H1 (cell line): Measurements from ENCODE around the gene PPP1R14B. TPM values are rescaled to one million over a fixed set of nuclear protein-coding genes. Genes with fewer than 3 reads are reported as not detected.

Experiments
- BCL11A ChIP-seq, 2 experiments: IDR thresholded peaks; one replicate each; pipeline ENCODE4 v1.6.1; 2011; ENCODE audit warnings: low read depth in 2 of 2, low read length in 2 of 2, mild to moderate bottlenecking in 2 of 2
- BRCA1 ChIP-seq: IDR thresholded peaks from 2 replicates; pipeline ENCODE4 v1.6.1; 2012; ENCODE audit warnings: low read depth, low read length, improper control_type of control experiment
- CTBP2 ChIP-seq: IDR thresholded peaks from 2 replicates; pipeline ENCODE4 v1.7.0; 2011; ENCODE audit warnings: borderline replicate concordance, mild to moderate bottlenecking, moderate library complexity, mixed read lengths, low read length; ENCODE audit not compliant: insufficient read depth, insufficient read length
- EZH2 ChIP-seq: fragments of 200-600 bp; sonication (generic); IDR thresholded peaks from 2 replicates; pipeline ENCODE4 v1.7.1; 2012; ENCODE audit warnings: low read depth, mild to moderate bottlenecking, moderate library complexity, low read length, inconsistent platforms; ENCODE audit not compliant: severe bottlenecking
- KDM1A ChIP-seq: fragments of 200-600, 300-600 bp; sonication (generic); IDR thresholded peaks from 2 replicates; pipeline ENCODE4 v1.7.1; 2016; ENCODE audit warnings: mild to moderate bottlenecking, low read length, borderline replicate concordance
- KDM4A ChIP-seq: IDR thresholded peaks from one replicate; pipeline ENCODE4 v1.7.1; 2012; ENCODE audit warnings: low read depth, mild to moderate bottlenecking, moderate library complexity, low read length, inconsistent platforms; ENCODE audit not compliant: severe bottlenecking
- MAFK ChIP-seq: IDR thresholded peaks from 2 replicates; pipeline ENCODE4 v1.6.1; 2012; ENCODE audit warnings: low read depth, mild to moderate bottlenecking, improper control_type of control experiment, low read length
- NANOG ChIP-seq: IDR thresholded peaks from 2 replicates; pipeline ENCODE4 v1.6.1; 2011; ENCODE audit warnings: low read length, low read depth, mild to moderate bottlenecking, inconsistent platforms; ENCODE audit not compliant: insufficient read depth, poor library complexity, severe bottlenecking
- POLR2AphosphoS5 ChIP-seq: IDR thresholded peaks from 2 replicates; pipeline ENCODE4 v1.6.1; 2011; ENCODE audit warnings: low read depth, low read length
- POU5F1 ChIP-seq: IDR thresholded peaks from 2 replicates; pipeline ENCODE4 v1.6.1; 2011; ENCODE audit warnings: low read depth, mild to moderate bottlenecking, low read length, moderate library complexity
- RBBP5 ChIP-seq: IDR thresholded peaks from 2 replicates; pipeline ENCODE4 v1.7.1; 2012; ENCODE audit warnings: low read depth, mild to moderate bottlenecking, inconsistent platforms, low read length, moderate library complexity, borderline replicate concordance
- RNF2 ChIP-seq: fragments of 200-900, 300-1000 bp; sonication (generic); IDR thresholded peaks from 2 replicates; pipeline ENCODE4 v1.7.1; 2016; ENCODE audit warnings: borderline replicate concordance, low read depth, mild to moderate bottlenecking, antibody characterized with exemption, low read length; ENCODE audit not compliant: poor library complexity, severe bottlenecking; ENCODE audit errors: missing control alignments
- SAP30 ChIP-seq: fragments of 300-600 bp; sonication (generic); IDR thresholded peaks from 2 replicates; pipeline ENCODE4 v1.7.1; 2012; ENCODE audit warnings: low read length, moderate library complexity, mild to moderate bottlenecking, inconsistent platforms; ENCODE audit not compliant: insufficient read depth, insufficient replicate concordance
- SP1 ChIP-seq: IDR thresholded peaks from 2 replicates; pipeline ENCODE4 v1.6.1; 2011; ENCODE audit warnings: low read depth, low read length
- polyA plus RNA-seq, 7 experiments: library from polyadenylated mRNA; depleted of rRNA in 3 of 7; stranded (reverse) in 5 of 7; unstranded in 2 of 7; fragments of >200 nt in 5 of 7; fragments of 200-250 nt in 2 of 7; gene quantifications; 1 replicate in 5 of 7; 2 replicates in 1 of 7; 4 replicates in 1 of 7; pipeline versions ENCODE4 v1.2.1 to v1.2.3, GENCODE V29; 2011 to 2013; ENCODE audit warnings: missing spikeins in 2 of 7, mixed read lengths in 2 of 7
- total RNA-seq: library from RNA; stranded (reverse); fragmentation: NEBNext Ultra II Directional; extraction: Animal tissue kit (Norgen Biotek cat#: 25700); gene quantifications from 2 replicates; pipeline ENCODE4 v1.2.1, GENCODE V29; 2021
- TF ChIP-seq, protein P1 (sequence below), 3 experiments: IDR thresholded peaks; 1 replicate in 2 of 3; 2 replicates in 1 of 3; pipeline versions ENCODE4 v1.5.1 to v1.6.1; 2011; ENCODE audit warnings: low read length in 3 of 3, mild to moderate bottlenecking in 3 of 3, inconsistent platforms in 2 of 3, low read depth in 1 of 3, moderate library complexity in 1 of 3; ENCODE audit not compliant: insufficient read depth in 1 of 3; ENCODE audit errors: control extremely low read depth in 1 of 3
- TF ChIP-seq, protein P2 (sequence below): IDR thresholded peaks from 2 replicates; pipeline ENCODE4 v1.6.1; 2011; ENCODE audit warnings: low read depth, mild to moderate bottlenecking, low read length; ENCODE audit not compliant: insufficient read depth
- TF ChIP-seq, protein P3 (sequence below): IDR thresholded peaks from 2 replicates; pipeline ENCODE4 v1.6.1; 2011; ENCODE audit warnings: low read length, improper control_type of control experiment

The PPP1R14B gene
- total and polyA plus RNA-seq, 2 of the 8 experiments (the other 6 are each of a cell fraction or from before 2014, with no cell fraction given): 265 to 419 TPM

DNA sequence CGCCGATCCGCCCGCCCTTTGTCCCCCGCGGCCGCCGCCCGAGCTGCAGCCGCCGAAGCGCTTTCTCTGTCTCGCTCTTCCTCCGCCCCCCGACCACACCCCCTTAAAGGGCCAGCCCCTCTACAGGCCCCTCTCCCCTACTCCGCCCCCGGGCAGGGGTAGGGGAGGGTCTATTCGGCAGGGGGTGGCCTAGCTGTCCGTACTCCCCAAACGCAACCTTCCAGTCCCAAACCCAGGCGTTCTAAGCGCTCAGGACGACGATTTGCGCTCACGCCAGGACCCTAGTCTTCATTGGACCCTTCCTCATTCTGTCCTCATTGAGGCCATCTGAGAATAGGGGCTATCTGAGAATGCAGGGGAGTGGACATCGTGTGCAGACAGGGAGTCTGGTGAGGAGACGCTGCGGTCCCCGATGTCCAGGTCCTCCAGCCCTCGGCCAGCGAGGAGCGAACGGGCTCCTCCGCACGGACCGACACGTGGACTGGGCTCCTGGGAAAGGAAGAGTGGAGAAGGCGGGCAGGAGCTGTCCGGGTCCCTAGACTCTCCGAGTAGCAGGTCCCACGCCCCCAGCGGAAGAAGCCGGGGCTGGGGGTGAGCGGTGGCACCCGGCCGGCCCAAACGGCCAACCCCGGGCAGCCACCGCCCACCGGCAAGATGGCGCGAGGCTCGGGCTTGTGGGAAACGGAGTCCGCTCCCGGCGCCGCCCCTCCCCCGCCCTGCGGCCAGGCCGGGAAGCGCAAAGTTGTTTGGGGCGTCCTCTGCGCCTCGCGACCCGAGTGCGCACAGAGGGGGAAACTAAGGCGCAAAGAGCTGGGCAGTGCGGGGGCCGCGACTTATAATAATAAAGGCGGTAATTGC is at the start of gene PPP1R14B (continued):
- TF ChIP-seq, protein P1, sequence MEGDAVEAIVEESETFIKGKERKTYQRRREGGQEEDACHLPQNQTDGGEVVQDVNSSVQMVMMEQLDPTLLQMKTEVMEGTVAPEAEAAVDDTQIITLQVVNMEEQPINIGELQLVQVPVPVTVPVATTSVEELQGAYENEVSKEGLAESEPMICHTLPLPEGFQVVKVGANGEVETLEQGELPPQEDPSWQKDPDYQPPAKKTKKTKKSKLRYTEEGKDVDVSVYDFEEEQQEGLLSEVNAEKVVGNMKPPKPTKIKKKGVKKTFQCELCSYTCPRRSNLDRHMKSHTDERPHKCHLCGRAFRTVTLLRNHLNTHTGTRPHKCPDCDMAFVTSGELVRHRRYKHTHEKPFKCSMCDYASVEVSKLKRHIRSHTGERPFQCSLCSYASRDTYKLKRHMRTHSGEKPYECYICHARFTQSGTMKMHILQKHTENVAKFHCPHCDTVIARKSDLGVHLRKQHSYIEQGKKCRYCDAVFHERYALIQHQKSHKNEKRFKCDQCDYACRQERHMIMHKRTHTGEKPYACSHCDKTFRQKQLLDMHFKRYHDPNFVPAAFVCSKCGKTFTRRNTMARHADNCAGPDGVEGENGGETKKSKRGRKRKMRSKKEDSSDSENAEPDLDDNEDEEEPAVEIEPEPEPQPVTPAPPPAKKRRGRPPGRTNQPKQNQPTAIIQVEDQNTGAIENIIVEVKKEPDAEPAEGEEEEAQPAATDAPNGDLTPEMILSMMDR (IDR thresholded peaks at IDR 0.05; ENCODE audit: control extremely low read depth in 1 of 3, insufficient read depth in 1 of 3, low read depth in 1 of 3, low read length in 3 of 3): peak in 1 of 3 experiments; percentile 12; a peak in 1 of 4 replicates
- TF ChIP-seq EZH2 (no peak), CTBP2 (no peak), POLR2AphosphoS5 (no peak), KDM4A (peak; percentile 64), BCL11A (IDR thresholded peaks at IDR 0.05; ENCODE audit: low read depth in 2 of 2, low read length in 2 of 2) (no peak), RBBP5 (peak; percentile 42; the same call in 1 of the 2 replicates), SP1 (peak; percentile 41; the same call in 1 of the 2 replicates), MAFK (no peak), SAP30 (peak; percentile 99), RNF2 (no peak), BRCA1 (no peak), KDM1A (no peak), POU5F1 (no peak), NANOG (no peak)
- TF ChIP-seq, protein P2, sequence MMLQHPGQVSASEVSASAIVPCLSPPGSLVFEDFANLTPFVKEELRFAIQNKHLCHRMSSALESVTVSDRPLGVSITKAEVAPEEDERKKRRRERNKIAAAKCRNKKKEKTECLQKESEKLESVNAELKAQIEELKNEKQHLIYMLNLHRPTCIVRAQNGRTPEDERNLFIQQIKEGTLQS: no peak
- TF ChIP-seq, protein P3, sequence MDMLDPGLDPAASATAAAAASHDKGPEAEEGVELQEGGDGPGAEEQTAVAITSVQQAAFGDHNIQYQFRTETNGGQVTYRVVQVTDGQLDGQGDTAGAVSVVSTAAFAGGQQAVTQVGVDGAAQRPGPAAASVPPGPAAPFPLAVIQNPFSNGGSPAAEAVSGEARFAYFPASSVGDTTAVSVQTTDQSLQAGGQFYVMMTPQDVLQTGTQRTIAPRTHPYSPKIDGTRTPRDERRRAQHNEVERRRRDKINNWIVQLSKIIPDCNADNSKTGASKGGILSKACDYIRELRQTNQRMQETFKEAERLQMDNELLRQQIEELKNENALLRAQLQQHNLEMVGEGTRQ: no peak
